NCI-H128 (cell line): ENCODE data around the gene IYD.
"Not testable (repeated sequence)": the region's sequence is repeated elsewhere in the genome, so short reads cannot be mapped to it uniquely, and the experiment has no call there.

Source experiments
- DNase-seq: peaks from one replicate; lab custom pipeline; 2025; ENCODE audit not compliant: unreplicated experiment; lab: John Stamatoyannopoulos, UW

IYD gene

DNA sequence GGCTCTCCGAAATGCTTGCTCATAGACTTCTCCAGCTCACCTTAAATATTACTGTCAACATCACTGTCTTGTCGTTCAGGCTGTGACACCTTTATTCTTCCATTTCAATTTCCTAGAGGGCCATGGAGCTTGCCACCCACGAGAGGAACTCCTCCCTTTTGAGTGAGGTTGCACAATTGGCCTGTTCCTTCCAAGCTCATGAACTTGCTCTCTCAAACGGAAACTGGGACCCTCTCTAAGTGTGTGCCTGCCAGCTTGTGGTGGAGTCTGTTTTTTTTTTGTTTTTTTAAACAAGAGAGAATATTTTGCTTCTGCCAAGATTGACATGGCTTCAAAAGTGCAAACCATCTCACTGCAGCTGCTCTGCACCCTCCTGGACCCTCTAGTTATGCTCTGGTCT lies 19.3 kb upstream of the IYD start:
- no peak for DNase-seq

DNA sequence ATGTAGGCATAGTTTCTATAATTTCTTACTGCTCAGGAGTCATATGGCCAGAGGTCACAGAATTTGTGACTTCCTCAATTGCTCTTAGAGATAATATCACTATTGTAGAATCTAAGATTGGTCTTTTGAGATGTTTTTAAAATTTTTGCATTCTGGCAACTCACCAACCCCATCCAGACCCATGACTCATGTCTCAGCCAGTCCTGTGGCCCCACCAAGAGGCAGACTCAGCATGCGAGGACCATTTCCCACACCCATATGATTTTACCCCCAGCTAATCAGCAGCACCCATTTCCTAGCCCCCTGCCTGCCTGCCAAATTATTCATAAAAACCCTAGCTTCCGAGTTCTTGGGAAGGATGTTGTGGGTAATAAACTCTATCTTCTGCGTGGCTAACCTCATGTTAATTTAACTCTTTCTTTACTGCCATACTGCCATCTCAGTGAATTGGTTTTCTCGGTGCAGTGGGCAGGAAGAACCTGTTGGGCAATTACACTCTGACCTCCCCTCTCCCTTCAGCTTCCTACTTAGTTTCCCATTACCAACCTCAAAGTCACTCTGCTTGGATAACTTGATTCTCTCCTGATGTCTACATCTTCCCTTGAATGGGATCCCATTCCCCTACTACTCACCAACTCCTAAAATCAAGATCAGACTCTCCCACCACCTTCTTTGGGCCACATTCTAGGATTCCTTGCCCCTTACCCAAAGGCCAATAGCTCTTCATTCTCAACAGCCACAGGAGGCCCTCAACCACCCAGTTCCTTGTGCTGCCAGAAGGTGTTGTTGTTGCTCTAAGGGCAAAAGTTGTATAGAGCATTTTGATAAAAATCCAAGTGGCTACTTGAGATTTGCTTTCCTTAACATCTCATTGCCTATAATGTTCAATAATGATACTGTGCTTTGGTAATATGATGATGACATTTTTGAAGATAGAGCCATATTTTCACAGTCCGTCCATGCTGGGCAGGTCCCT lies 16.2 kb upstream of the IYD start:
- DNase-seq: no peak

DNA sequence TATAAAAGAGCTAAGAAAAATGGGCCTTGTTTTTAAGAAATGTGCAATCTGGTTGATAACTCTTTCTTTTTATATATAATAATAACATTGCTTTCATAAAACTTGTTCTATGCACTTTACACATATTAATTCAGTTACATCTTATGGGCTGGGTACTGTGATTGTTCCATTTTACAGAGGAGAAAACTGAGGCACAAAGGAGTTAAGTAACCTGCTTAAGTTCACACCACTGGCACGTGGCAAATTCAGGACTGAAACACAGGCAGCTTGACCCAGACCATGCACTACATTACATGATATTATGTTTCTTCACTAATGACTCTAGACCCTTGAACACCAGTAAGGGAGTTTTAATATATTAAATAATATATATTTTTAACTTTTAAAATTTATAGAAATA lies 15.4 kb upstream of the IYD start:
- no peak for DNase-seq

DNA sequence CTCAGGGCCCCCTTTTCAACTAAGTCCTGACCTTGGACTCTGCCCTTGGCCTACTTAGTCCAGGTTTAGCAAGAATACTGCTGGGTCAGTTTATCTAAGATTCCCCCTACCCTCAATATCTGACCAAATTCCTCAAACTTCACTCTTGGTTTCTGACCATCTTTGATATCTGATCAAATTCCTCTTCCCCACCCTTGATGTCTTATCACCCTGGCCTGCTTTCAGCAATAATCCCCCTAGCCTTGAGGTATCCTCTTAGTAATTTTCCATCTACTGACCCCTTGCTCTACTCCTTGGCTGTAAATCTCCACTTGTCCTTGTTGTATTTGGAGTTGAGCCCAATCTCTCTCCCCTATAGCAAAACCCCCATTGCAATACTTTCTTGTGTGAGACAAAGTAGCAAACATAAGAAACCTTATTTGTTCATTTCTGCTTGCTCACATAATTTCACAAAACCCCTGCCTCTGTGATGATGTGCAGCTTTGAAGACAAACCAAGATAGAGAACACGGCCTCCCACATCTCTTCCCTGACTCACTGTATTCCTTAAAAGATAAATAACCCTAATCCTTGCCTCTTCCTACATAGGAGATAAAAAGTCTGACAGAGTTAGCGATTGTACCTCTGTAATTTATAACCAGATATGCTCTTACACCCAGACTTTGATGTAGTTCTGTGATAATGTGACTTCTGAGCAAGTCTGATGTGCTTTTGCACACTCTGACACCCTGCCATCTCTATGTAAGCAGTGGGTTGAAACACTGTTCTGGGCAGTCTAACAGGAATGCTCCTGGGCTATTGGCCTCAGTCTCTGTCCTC lies 13.8 kb upstream of the IYD start:
- DNase-seq: no peak

DNA sequence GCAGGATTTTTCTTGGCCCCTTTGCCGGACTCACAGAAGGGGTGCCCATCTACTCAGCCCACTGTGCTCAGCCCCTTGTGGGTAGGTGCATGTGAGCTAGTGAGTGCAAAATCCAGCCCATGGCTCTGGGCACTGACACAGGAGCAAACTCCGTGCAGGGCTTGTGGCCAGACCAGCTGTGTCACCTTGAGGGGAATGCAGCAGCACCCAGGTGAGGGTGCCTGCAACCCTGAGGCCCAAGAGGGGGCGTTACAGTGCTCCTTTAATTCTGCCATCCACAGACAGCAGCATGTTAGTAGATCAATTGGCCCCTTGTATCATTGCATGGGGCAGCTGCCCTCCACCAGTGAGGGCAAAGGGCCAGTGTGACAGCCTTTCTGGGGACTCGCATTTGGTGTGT lies 12.9 kb upstream of the IYD start:
- no peak for DNase-seq

DNA sequence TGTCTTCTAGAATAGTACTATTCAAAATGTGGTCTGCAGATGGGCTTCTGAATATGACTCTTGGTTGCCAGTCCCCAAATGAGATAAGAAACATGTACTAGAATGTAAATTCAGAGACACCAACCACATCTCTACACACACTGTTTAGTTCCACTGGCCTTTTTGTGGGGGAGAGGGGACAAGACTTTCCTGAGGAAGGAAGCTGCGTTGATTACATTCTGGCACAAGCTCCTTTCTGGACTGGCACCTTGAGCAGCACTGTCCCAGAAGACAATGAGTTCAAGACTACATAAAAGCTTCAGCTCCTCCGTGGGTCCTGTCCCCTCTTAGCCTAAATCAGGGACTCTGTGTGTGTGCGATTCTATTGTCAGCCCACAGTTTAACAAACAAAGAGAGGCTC lies 6.9 kb upstream of the IYD start:
- no peak for DNase-seq

DNA sequence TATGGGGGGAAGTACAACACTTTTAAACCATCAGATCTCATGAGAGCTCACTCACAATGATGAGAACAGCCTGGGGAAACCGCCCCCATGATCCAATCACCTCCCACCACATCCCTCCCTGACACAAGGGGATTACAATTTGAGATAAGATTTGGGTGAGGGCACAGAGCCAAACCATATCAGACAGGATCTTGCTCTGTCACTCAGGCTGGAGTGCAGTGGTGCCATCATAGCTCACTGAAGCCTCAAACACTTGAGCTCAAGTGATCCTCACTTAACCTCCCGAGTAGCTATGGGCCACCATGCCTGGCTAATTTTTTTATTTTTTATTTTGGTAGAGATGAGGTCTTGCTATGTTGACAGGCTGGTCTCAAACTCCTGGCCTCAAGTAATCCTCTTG lies 5.1 kb upstream of the IYD start:
- DNase-seq: no peak

DNA sequence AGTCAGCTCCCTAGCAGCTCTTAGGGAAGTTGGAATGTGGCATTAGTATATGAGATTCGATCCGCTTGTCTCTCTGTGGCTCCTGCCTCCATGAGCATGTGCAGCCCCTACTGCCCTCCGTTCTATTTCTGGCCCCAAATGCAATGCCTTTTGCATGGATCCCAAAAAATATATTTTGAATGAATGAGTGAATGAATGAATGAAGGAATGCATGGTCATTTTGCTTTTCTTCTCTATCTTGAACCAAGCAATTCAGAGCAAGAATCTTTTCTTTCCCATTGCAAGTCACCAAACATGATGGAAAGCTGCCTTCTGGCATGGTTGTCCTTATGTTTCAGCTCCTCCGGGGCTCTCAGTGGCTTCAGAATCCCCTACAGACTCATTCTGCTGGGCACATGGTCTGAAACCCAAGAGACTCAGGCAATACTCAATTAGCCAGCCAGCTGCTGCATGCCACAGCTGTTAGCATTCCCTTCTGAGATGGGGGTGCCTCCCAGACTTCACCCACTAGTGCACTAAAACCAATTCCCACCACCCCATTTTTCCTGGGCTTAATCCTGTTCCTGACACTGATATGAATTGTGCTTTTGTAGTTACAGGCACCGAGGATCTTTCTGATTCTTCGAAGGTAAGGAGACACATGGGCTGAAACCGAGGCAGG lies 2.6 kb upstream of the IYD start:
- no peak for DNase-seq

DNA sequence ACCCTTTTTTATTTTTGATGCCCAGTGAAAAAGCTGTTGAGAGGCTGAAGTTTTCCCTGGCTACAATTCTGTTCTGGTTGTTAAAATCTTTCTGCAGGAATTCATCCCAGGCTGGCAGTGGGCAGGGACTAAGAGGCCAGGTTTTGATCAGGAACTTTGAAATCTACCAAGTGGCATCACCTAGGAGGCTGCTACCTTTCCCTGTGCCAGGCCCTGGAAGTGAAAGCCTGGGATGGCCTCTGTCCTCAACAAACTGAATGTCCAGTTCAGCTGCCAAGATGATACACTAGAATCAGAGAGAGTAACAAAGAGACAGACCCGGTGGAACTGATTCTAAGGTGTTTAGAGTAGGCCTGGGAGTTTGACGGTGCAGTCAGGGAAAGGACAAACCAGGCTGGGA lies 596 bp downstream of the IYD start:
- no peak for DNase-seq

DNA sequence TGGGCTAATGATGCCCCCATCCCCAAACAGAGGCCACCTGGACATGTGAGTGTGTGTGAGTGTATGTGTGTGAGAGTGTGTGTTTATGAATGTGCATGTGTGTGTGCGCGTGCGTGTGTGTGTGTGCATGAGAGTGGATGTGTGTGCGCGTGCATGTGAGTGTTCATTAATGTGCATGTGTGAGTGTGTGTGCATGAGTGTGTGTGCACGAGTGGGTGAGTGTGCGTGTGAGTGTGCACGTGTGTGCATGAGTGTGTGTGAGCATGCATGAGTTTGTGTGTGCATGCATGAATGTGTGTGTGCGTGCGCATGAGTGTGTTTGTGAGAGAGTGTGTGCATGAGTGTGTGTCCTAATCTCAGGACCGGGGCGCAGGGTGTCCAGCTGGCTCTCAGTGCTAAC lies 1.3 kb downstream of the IYD start:
- DNase-seq: no peak

DNA sequence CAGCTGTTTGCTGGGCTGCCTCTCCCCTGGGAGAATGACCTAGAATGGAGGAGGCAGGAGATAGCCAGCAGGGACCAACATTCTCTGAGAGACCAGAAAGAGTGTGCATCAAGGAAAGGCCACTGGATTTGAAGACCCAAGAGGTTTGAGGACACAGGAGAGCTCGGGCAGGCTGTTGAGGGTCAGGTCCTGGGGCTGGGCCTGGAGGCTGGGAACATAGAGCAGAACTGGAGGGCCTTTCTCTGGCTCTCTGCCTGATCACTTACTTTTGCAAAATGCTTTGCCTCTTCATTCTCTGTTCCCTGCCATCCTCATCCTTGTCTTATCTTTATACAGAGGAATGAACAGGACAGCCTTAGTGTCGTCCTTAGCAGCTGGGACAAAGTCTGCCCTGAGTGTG lies 2.5 kb downstream of the IYD start:
- no peak for DNase-seq

DNA sequence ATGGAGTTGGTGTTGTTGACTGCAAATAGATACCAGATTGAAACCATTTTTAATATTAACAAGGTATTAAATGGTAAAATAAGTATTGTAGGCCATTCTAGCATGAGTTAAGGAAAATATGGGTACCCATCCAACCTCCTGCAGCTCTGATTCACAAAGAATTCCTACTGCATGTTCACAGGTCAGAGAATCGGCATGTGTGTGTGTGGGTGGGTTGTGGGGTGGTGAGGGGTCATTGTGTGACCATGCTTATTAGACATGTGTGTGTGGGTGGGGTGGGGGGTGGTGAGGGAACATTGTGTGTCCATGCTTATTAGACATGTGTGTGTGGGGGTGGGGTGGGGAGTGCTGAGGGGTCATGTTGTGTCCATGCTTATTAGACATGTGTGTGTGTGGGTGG lies 3.2 kb downstream of the IYD start:
- DNase-seq: no peak

DNA sequence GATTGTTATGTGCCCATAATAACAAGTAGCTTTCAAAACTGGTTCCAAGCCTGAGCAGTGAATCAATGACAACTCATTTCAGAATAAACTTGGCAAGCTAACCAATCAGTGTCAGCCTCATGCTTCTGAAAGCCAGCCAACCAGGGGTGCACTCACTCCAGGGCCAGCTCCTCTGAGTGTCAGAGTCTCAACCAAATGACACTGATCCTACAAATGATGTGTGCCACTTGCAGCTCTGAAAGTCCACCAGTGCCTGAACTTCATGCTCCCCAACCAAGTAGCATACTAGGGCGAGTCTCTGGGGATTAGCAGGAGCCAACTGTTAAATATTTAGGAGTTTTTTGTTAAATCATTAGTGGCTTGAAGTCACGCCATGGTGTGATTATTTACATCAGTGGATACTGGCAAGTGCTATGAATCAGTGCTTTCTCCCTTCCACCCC lies 4.5 kb downstream of the IYD start:
- DNase-seq: no peak

DNA sequence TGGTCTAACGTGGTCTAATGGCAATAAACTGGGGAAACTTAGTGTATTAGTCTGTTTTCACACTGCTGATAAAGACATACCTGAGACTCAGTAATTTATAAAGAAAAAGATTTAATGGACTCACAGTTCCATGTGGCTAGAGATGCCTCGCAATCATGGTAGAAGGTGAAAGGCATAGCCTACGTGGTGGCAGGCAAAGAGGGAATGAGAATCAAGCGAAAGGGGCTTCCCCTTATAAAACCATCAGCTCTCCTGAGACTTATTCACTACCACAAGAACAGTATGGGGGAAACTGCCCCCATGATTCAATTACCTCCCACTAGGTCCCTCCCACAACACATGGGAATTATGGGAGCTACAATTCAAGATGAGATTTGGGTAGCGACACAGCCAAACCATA lies 5.5 kb downstream of the IYD start:
- not testable (repeated sequence) for DNase-seq

DNA sequence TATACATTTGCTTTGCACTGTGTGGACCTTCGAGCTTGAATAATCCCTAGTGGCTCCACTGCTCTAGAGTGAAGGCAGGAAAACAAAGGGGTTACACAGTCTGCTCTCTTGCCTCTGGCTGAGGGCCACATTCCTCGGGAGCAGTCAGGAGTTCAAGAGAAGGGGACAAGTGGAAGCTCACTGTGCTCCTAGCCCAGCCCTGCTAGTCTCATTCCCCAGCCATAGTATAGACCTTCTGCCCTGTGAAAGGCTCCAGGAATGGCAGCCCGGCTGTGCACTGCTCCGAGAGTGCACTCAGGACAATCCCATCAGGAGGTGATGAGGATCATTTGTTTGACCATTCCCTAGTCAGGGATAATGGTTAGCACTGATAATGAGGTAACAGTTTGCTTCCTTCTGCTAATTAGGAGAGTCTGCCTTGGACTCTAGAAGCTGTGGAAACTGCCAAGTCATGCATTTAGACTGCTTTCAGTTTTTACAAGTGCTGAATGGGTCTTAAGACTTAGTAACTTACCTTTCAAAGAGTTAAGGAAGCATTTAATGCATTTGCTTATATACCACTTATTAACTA lies 8.5 kb downstream of the IYD start:
- DNase-seq: no peak

DNA sequence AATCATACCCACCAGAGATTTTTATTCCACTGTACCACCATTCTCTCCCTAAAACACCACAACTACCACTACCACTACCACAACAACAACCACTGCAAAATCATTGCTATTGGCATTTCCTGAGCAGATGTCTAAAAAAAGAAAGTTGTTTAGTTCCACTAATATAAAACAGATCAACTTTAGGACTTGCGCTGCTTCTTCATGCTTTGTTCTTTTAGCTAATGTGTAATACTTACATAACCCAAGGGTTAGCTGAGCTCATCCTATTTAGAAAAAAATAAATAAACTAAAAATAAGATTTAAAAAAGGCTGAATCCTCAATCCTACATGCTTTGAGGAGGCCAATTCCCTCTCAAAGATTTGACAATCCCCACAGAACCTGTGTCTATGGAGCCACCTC lies 11.4 kb downstream of the IYD start:
- no peak for DNase-seq

DNA sequence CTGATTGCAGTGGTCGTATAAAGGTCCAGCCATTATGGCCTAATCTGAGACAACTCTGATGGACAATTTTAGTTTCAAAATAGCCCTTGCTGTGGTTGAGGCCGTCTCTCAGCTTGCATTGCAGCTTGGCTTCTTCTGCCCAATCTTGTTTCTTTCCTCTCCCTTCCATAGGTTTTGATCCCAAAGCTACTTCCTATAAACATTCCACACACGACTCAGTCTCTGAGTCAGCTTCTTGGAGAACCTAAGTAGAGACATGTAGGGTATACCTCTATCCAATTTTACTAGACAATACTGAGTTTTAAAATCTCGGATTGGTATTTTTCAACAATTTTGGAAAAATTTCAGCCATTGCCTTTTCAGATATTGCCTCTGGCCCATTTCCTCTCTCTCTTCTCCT lies 13.4 kb downstream of the IYD start:
- no peak for DNase-seq

DNA sequence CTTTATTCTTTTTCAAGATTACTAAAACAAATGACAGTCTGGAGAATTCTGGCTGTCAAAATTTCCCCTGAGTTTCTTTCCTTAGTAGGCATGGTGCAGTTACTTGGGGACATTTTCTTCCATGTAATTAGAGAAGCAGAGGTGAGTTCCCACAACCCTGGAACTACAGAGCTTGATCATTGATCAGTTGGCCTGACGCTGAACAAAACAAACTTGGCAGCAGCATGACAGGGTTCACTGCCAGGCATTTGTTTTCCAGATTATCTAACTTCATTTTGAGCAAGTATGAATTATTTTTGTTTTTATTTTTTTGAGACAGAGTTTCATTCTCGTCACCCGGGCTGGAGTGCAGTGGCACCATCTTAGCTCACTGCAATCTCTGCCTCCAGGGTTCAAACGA lies 22.6 kb downstream of the IYD start:
- no peak for DNase-seq

DNA sequence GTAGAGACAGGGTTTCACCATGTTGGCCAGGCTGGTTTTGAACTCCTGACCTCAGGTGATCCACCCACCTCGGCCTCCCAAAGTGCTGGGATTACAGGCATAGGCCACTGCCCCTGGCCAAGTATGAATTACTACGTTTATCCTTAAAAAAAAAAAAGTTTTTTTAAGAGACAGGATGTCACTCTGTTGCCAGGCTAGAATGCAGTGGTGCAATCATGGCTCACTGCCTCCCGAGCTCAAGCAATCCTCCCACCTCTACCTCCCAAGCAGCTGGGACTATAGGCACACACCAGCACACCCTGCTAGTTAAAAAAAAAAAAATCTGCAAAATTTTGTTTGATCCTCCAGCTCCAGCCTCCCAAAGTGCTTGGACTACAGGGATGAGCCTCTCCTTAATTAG lies 23.1 kb downstream of the IYD start:
- DNase-seq: no peak

DNA sequence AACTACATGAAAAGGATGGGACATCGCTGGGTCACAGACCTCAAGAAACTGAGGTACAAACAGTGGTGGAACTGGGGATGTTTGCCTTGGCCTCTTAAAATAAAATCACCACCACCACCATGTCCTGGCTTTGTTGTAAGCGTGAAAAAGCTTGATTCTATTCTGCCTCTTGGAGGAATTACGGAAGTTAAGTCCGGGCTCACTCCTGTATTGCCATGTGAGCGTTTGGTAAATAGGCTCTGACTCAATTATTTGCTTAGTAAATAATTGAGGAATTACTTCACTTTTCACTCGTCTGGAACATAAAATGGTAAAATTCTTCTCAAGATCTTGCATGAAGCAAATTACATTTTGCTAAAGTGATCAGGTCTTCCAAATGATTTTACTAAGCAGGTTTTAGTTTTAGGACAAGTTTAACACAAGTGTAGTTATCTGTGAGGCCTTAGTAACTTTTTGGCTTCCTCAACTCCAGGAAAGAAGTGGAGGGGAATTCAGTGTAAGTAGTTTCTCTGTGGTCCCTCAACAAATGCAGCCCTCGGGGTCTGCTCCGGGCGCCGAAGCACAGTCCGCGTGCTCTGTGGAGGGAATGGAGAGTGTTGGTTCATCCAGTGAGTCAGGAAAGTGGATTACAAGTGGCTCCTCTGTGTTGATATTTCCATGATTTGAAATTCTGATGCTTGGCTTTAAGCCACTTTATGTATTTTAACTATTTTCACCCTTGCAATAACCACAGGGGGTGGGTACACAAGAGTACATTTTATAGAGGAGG lies 23.8 kb downstream of the IYD start:
- DNase-seq: no peak
